A673 (cell line): Measurements from ENCODE around the gene S100A5. TPM values are rescaled to one million over a fixed set of nuclear protein-coding genes. Genes with fewer than 3 reads are reported as not detected.
"Not testable (repeated sequence)": the region's sequence is repeated elsewhere in the genome, so short reads cannot be mapped to it uniquely, and the experiment has no call there.

ENCODE experiments used
- BruUV-seq: library from RNA; stranded (reverse); fragments of 400-500 nt; replicated peaks from 2 replicates; lab custom pipeline; 2021; lab: Mats Ljungman, UMichigan
- CTCF ChIA-PET: fragments of 300-600 bp; sonication (Branson Sonifier 250); formaldehyde crosslinking; loops from one replicate; lab custom pipeline; 2022; ENCODE audit warnings: antibody characterized with exemption; lab: Charles Lee
- POLR2A ChIA-PET: fragments of 300-600 bp; sonication (Branson Sonifier 250); formaldehyde crosslinking; loops from one replicate; lab custom pipeline; 2022; ENCODE audit warnings: antibody characterized with exemption; ENCODE audit not compliant: low non-redundant PET; lab: Charles Lee
- DNase-seq: peaks from one replicate; pipeline ENCODE4 v3.0.0-alpha.2; 2015; ENCODE audit warnings: low spot score
- H3K27ac ChIP-seq: fragments of 200-600 bp; sonication (generic); 2 replicates; pipeline ENCODE4 v1.5.1; 2016; ENCODE audit warnings: mixed run types, low read depth, mild to moderate bottlenecking, mixed read lengths, antibody characterized with exemption, low read length; ENCODE audit not compliant: poor library complexity, severe bottlenecking
- H3K27me3 ChIP-seq: fragments of 200-600 bp; sonication (generic); replicated peaks from 2 replicates; pipeline ENCODE4 v1.6.1; 2017; ENCODE audit warnings: mixed run types, low read depth, mild to moderate bottlenecking, mixed read lengths, antibody characterized with exemption, low read length; ENCODE audit not compliant: insufficient read depth, poor library complexity
- H3K36me3 ChIP-seq: fragments of 200-600 bp; sonication (generic); 2 replicates; pipeline ENCODE4 v1.6.1; 2016; ENCODE audit warnings: mixed run types, mild to moderate bottlenecking, mixed read lengths, antibody characterized with exemption, low read length; ENCODE audit not compliant: insufficient read depth, poor library complexity, severe bottlenecking
- H3K4me1 ChIP-seq: fragments of 200-600 bp; sonication (generic); 2 replicates; pipeline ENCODE4 v1.6.1; 2017; ENCODE audit warnings: mixed run types, mild to moderate bottlenecking, mixed read lengths, antibody characterized with exemption, low read length; ENCODE audit not compliant: insufficient read depth, poor library complexity, severe bottlenecking
- H3K4me3 ChIP-seq: fragments of 200-600 bp; sonication (generic); 2 replicates; pipeline ENCODE4 v1.5.1; 2016; ENCODE audit warnings: low read depth, mixed run types, mild to moderate bottlenecking, mixed read lengths, low read length; ENCODE audit not compliant: poor library complexity, severe bottlenecking
- H3K9me3 ChIP-seq: fragments of 200-600 bp; sonication (generic); 2 replicates; pipeline ENCODE4 v1.6.1; 2016; ENCODE audit warnings: mixed run types, low read depth, mild to moderate bottlenecking, mixed read lengths, antibody characterized with exemption, low read length; ENCODE audit not compliant: poor library complexity, severe bottlenecking
- EZH2 ChIP-seq: fragments of 200-600 bp; sonication (generic); IDR thresholded peaks from 2 replicates; pipeline ENCODE4 v1.6.1; 2017; ENCODE audit warnings: borderline replicate concordance, low read depth, mild to moderate bottlenecking, mixed read lengths, antibody characterized with exemption, low read length; ENCODE audit not compliant: poor library complexity, severe bottlenecking
- intact Hi-C: fragments of 100-400 bp; cut with micrococcal nuclease; formaldehyde crosslinking; loops from one replicate; pipeline ENCODE4 v1.10.0; 2022; ENCODE audit not compliant: unreplicated experiment
- total RNA-seq: library from RNA; stranded (reverse); gene quantifications from 2 replicates; pipeline ENCODE4 v1.2.3, GENCODE V29; 2021
- TF ChIP-seq, protein P1 (sequence below): fragments of 300-800, 200-600 bp; sonication (generic); conservative IDR thresholded peaks from 2 replicates; pipeline ENCODE4 v1.5.1; 2017; ENCODE audit warnings: low read depth, mild to moderate bottlenecking, antibody characterized with exemption, low read length, moderate library complexity, mixed read lengths

Gene S100A5
- total RNA-seq, 1 experiment from 2014 or later: not detected

DNA sequence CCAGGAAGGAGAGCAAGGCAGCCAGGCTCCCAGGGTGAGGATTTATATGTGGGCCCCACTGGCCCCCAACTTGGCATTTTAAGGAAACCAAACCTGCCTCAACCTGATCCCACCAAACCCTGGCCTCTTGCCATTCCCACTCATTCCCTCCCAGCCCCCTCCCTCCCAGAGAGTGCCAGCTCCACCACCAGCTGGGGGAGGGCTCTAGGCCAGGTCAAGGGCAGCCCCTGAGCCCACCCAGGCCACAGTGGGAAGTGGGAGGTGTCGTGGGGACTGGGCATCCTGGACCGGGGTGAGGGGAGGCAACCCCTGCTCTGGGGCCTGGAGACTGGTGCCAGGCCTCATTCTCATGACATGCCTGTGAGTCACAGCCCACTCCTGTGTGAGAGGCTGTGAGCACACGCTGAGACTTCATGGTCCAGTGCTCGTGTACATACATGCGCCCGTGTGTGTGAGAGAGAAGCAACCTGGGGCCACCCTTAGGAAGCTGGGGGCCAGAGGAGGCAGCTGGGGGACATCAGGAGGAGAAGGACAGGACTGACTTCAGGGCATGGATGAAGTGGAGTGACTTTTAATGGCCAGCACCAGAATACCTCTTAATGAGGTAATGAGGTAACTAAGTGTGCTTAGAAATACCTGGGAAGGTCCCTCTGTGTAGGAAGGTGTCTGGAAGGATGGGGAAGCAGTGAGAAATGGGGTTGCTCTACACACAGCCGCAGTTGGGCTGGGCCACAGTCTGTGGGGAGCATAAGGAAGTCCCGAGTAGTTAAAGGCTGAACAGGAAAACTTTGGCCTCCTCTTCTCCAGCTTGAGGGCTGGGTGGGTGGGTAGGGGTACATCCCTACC is 25.0 kb upstream of the S100A5 start, which contains the start of gene S100A2:
Gene S100A2, minus strand, starts transcription at position 316 of the 846 bp plus-strand sequence. CDS start 1,967 bp downstream, outside the sequence.
- DNase-seq: peak; percentile 77
- POLR2A ChIA-PET: no interaction called here

DNA sequence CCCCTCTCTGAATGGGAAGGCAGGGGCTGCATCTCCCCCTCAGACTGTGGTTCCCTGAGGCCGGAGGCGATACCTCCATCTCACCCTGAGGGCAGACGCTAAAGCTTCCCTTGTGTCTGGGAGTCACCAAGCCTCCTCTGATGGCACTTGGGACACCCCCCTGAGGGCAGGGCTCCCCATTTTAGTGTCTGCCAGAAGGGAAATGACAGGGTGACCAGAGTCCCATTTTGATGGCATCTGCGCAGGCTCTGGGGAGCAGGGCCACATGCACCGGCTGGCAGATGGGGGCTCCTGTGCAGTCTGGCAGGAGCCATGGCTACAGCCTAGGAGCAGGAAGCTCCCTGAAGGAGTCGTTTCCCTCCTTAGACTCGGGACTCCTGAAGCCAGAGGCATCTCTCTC is 23.3 kb upstream of the S100A5 start:
- Histone ChIP-seq H3K4me1 (peaks cover 30% of the 10 kb centered on the region), H3K27me3 (no peaks in the 10 kb centered on the region), H3K27ac (peak overlapping the region; percentile 33), H3K4me3 (no peak overlapping the region), H3K36me3 (no peaks in the 10 kb centered on the region), H3K9me3 (no peaks in the 10 kb centered on the region)
- CTCF ChIA-PET: no interaction called here
- intact Hi-C loops: no loop called here
- TF ChIP-seq EZH2: no peak
- TF ChIP-seq, protein P1, sequence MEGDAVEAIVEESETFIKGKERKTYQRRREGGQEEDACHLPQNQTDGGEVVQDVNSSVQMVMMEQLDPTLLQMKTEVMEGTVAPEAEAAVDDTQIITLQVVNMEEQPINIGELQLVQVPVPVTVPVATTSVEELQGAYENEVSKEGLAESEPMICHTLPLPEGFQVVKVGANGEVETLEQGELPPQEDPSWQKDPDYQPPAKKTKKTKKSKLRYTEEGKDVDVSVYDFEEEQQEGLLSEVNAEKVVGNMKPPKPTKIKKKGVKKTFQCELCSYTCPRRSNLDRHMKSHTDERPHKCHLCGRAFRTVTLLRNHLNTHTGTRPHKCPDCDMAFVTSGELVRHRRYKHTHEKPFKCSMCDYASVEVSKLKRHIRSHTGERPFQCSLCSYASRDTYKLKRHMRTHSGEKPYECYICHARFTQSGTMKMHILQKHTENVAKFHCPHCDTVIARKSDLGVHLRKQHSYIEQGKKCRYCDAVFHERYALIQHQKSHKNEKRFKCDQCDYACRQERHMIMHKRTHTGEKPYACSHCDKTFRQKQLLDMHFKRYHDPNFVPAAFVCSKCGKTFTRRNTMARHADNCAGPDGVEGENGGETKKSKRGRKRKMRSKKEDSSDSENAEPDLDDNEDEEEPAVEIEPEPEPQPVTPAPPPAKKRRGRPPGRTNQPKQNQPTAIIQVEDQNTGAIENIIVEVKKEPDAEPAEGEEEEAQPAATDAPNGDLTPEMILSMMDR: no peak
- DNase-seq: no peak
- POLR2A ChIA-PET: no interaction called here
- BruUV-seq: no TSS peak

More for the DNA sequence above, 25.0 kb upstream of the S100A5 start, which contains the start of gene S100A2:
- peak within 1 kb of the TSS; percentile 60 for H3K27ac ChIP-seq
- TF ChIP-seq EZH2: no peak
- TF ChIP-seq, protein P1: no peak
- CTCF ChIA-PET: interaction anchor here (1.0 to 1.1 kb wide), 2 partner anchors 32 to 55 kb away, joined by 5 read pairs; no protein-coding TSS in a partner anchor
- BruUV-seq: no TSS peak
- no peaks in the 10 kb centered on the region for H3K9me3 ChIP-seq
- H3K4me1 ChIP-seq: peaks cover 30% of the 10 kb centered on the region
- H3K4me3 ChIP-seq: no peak within 1 kb of the TSS
- no peaks in the 10 kb centered on the region for H3K36me3 ChIP-seq
- intact Hi-C loops: no loop called here
- no peaks in the 10 kb centered on the region for H3K27me3 ChIP-seq

DNA sequence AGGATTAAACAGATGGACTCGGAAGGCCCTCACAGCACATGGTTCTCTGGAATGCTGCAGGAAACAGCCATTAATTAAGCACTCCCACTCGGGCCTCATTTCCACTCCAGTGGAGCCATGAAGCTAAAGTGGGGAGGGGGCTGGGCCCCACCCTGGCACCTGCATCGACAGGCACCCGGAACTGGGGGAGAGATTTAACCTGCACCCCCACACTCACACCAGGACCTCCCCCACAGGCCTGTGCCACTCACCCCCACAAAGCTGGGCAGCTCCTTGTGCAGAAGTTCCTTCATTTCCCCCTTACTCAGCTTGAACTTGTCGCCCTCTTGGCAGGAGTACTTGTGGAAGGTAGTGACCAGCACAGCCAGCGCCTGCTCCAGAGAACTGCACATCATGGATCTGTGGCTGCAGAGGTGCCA is 22.8 kb upstream of the S100A5 start:
- Histone ChIP-seq H3K9me3 (no peaks in the 10 kb centered on the region), H3K27ac (no peak overlapping the region), H3K4me1 (peaks cover 30% of the 10 kb centered on the region), H3K36me3 (no peaks in the 10 kb centered on the region), H3K27me3 (no peaks in the 10 kb centered on the region), H3K4me3 (no peak overlapping the region)
- no peak for DNase-seq
- ChIA-PET POLR2A (no interaction called here), CTCF (no interaction called here)
- TF ChIP-seq, protein P1: no peak
- TF ChIP-seq EZH2: no peak
- no TSS peak for BruUV-seq
- intact Hi-C loops: no loop called here

DNA sequence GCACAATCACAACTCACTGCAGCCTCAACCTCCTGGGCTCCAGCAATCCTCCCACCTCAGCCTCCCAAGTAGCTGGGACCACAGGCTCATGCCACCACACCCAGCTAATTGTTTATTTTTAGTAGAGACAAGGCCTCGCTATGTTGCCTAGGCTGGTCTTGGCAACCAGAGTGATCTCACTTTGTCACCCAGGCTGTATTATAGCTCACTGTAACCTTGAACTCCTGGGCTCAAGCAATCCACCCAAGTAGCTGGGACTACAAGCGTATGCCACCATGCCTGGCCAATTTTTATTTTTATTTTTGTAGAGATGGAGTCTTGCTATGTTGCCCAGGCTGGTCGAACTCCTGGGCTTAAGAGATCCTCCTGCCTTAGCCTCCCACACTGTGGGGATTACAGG is 21.3 kb upstream of the S100A5 start:
- POLR2A ChIA-PET, BruUV-seq: not testable (repeated sequence)

More for the DNA sequence above, 21.3 kb upstream of the S100A5 start:
- H3K36me3 ChIP-seq, intact Hi-C loops, H3K9me3 ChIP-seq, H3K4me3 ChIP-seq, DNase-seq, H3K27me3 ChIP-seq, CTCF ChIA-PET, H3K27ac ChIP-seq: not testable (repeated sequence)
- peaks cover 20% of the 10 kb centered on the region for H3K4me1 ChIP-seq
